ENCODE data around the gene COQ7.

DNA sequence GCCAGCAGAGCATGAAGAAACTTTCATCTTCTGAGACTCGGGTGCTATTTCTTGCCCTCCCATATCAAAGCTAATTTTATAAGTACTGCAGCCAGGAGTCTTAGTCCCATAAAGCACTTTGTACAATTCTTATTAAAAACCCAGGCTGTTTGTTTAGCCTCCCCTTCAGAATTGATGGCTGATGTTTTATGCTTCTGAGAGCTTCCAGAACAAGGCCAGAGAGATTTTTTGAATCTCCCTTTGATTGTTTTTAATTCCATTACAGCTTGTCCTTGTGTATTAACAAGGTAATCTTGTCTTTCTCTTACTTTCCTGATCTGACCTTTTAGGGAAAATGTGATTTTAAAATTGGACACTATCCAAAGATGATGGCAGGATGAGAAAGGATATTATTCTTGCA is 16.3 kb downstream of the COQ7 start:
- TF ChIP-seq, protein P1, sequence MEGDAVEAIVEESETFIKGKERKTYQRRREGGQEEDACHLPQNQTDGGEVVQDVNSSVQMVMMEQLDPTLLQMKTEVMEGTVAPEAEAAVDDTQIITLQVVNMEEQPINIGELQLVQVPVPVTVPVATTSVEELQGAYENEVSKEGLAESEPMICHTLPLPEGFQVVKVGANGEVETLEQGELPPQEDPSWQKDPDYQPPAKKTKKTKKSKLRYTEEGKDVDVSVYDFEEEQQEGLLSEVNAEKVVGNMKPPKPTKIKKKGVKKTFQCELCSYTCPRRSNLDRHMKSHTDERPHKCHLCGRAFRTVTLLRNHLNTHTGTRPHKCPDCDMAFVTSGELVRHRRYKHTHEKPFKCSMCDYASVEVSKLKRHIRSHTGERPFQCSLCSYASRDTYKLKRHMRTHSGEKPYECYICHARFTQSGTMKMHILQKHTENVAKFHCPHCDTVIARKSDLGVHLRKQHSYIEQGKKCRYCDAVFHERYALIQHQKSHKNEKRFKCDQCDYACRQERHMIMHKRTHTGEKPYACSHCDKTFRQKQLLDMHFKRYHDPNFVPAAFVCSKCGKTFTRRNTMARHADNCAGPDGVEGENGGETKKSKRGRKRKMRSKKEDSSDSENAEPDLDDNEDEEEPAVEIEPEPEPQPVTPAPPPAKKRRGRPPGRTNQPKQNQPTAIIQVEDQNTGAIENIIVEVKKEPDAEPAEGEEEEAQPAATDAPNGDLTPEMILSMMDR (conservative IDR thresholded peaks at IDR 0.05) = no peak
- no peak for TF ChIP-seq ZFX (IDR thresholded peaks at IDR 0.05)
